Hepatocyte (in vitro differentiated cells): Measurements from ENCODE around the gene LRRC46.

Experiments
- EZH2 ChIP-seq: fragments of 200-600 bp; sonication (generic); IDR thresholded peaks from 2 replicates; pipeline ENCODE4 v1.6.1; 2016; ENCODE audit warnings: antibody characterized with exemption, mild to moderate bottlenecking, borderline replicate concordance
- EZH2phosphoT487 ChIP-seq: fragments of 200-600 bp; sonication (generic); IDR thresholded peaks from one replicate; pipeline ENCODE4 v1.6.1; 2018; ENCODE audit warnings: antibody characterized with exemption, mild to moderate bottlenecking, low read depth, moderate library complexity; ENCODE audit not compliant: unreplicated experiment, severe bottlenecking
- TF ChIP-seq, protein P1 (sequence below): fragments of 200-600 bp; sonication (generic); IDR thresholded peaks from 2 replicates; pipeline ENCODE4 v1.5.1; 2016; ENCODE audit warnings: antibody characterized with exemption, mild to moderate bottlenecking; ENCODE audit not compliant: poor library complexity

GRCh38 chr17:47820033-47820789 is 11.3 kb upstream of the LRRC46 start:
- TF ChIP-seq, protein P1, sequence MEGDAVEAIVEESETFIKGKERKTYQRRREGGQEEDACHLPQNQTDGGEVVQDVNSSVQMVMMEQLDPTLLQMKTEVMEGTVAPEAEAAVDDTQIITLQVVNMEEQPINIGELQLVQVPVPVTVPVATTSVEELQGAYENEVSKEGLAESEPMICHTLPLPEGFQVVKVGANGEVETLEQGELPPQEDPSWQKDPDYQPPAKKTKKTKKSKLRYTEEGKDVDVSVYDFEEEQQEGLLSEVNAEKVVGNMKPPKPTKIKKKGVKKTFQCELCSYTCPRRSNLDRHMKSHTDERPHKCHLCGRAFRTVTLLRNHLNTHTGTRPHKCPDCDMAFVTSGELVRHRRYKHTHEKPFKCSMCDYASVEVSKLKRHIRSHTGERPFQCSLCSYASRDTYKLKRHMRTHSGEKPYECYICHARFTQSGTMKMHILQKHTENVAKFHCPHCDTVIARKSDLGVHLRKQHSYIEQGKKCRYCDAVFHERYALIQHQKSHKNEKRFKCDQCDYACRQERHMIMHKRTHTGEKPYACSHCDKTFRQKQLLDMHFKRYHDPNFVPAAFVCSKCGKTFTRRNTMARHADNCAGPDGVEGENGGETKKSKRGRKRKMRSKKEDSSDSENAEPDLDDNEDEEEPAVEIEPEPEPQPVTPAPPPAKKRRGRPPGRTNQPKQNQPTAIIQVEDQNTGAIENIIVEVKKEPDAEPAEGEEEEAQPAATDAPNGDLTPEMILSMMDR, result no peak
- TF ChIP-seq EZH2 (no peak), EZH2phosphoT487 (no peak)
